Stomach smooth muscle (tissue), 2 donors: ENCODE measurements around the gene ZNF853.
A peak's percentile ranks its signal among the peaks of the same experiment; 100 is the strongest.
"Not testable (repeated sequence)": the region's sequence is repeated elsewhere in the genome, so short reads cannot be mapped to it uniquely, and the experiment has no call there.

Experiments
- H3K27ac ChIP-seq: one replicate; pipeline ENCODE4 v1.7.0; 2013; ENCODE audit warnings: mild to moderate bottlenecking, low read length, inconsistent platforms
- H3K27me3 ChIP-seq, 2 donors: one replicate each; pipeline ENCODE4 v1.7.0; 2013; ENCODE audit warnings: low read length in 2 of 2; ENCODE audit not compliant: insufficient read depth in 2 of 2, control insufficient read depth in 1 of 2
- H3K36me3 ChIP-seq, 2 donors: one replicate each; pipeline ENCODE4 v1.7.0; 2013; ENCODE audit warnings: low read length in 2 of 2; ENCODE audit not compliant: control insufficient read depth in 2 of 2, insufficient read depth in 2 of 2
- H3K4me1 ChIP-seq: one replicate; pipeline ENCODE4 v1.7.0; 2013; ENCODE audit warnings: low read length; ENCODE audit not compliant: control insufficient read depth, insufficient read depth
- H3K4me3 ChIP-seq, 2 donors: one replicate each; pipeline ENCODE4 v1.7.0; 2013; ENCODE audit warnings: low read length in 2 of 2
- H3K9ac ChIP-seq, 2 donors: one replicate each; pipeline ENCODE4 v1.7.0; 2013; ENCODE audit warnings: low read length in 2 of 2, mild to moderate bottlenecking in 1 of 2
- H3K9me3 ChIP-seq, 2 donors: one replicate each; pipeline ENCODE4 v1.7.0; 2013; ENCODE audit warnings: low read length in 2 of 2; ENCODE audit not compliant: control insufficient read depth in 2 of 2
- donor health status: healthy.
- donor health status: Pancreatic carcinoma.

ZNF853 gene

DNA sequence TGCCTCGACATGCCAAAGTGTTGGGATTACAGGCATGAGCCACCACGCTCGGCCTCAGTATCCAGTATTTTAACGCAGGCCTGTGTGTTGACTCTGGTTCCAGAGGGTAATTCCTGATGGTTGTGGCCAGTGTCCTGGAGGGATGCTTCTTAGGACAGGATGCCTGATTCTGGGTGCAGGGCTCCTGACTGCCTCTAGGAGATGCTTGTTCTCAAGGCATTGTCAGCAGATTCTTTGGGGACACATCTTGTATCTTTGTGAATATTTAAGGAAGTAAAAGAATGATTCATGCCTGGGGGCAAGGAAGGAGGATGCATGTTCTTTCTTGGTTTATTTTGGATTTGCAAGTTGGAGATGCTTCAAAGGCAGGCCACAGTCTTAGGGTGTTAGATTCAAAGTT lies 36.0 kb upstream of the ZNF853 start:
- Histone ChIP-seq H3K4me3 (no peak overlapping the region), H3K4me1 (peaks cover 11% of the 10 kb centered on the region), H3K27me3 (no peaks in the 10 kb centered on the region), H3K9me3 (no peaks in the 10 kb centered on the region), H3K27ac (no peak overlapping the region), H3K9ac (no peak overlapping the region), H3K36me3 (peaks cover 22 to 29% of the 10 kb centered on the region in 2 donors)

DNA sequence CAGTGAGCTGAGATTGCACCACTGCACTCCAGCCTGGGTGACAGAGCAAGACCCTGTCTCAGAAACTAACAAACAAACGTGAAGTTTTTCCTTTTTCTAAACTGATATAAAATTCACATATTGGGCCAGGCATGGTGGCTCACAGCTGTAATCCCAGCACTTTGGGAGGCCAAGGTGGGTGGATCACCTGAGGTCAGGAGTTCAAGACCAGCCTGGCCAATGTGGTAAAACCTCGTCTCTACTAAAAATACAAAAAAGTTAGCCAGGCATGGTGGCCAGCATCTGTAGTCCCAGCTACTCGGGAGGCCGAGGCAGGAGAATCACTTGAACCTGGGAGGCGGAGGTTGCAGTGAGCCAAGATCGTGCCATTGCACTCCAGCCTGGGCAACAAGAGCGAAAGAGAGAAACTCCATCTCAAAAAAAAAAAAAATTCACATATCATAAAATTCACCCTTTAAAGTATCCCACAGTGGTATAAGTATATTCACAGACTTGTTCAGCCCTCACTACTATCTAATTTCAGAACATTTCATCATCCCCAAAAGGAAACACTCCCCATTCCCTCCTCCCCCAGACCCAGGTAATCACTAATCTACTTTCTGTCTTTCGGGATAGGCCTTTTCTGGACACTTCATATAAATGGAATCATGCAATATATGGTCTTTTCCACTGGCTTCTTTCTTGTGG lies 29.5 kb upstream of the ZNF853 start:
- H3K27ac ChIP-seq, H3K9ac ChIP-seq, H3K4me1 ChIP-seq, H3K4me3 ChIP-seq, H3K27me3 ChIP-seq, H3K9me3 ChIP-seq: not testable (repeated sequence)
- H3K36me3 ChIP-seq = peaks cover 33 to 34% of the 10 kb centered on the region in 2 donors

DNA sequence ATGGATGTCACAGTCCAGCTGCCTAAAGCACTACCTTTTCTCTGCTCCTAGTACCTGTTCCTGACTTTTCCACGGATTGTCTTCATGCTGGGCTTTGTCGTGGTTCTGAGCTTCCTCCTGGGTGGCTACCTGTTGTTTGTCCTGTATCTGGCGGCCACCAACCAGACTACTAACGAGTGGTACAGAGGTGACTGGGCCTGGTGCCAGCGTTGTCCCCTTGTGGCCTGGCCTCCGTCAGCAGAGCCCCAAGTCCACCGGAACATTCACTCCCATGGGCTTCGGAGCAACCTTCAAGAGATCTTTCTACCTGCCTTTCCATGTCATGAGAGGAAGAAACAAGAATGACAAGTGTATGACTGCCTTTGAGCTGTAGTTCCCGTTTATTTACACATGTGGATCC lies 26.8 kb upstream of the ZNF853 start:
- Histone ChIP-seq H3K4me1 (peaks cover 17% of the 10 kb centered on the region), H3K9ac (no peak overlapping the region), H3K27me3 (no peaks in the 10 kb centered on the region), H3K4me3 (no peak overlapping the region), H3K27ac (no peak overlapping the region), H3K36me3 (peaks cover 21 to 25% of the 10 kb centered on the region in 2 donors), H3K9me3 (no peaks in the 10 kb centered on the region)

- H3K9me3 ChIP-seq = no peaks in the 10 kb centered on the region
- no peak overlapping the region for H3K27ac ChIP-seq
- peaks cover 21 to 30% of the 10 kb centered on the region in 2 donors for H3K36me3 ChIP-seq
- peak overlapping the region; percentile 36 to 45 for H3K9ac ChIP-seq
- peaks cover 17% of the 10 kb centered on the region for H3K4me1 ChIP-seq
- H3K27me3 ChIP-seq = no peaks in the 10 kb centered on the region
- peak overlapping the region; percentile 43 to 88 for H3K4me3 ChIP-seq
Observed at GRCh38 chr7:6589151-6589828, 26.1 kb upstream of the ZNF853 start.

GRCh38 chr7:6589829-6590644 lies 25.4 kb upstream of the ZNF853 start, which contains the start of gene INTS15:
Gene INTS15 (plus strand): TSS chr7:6590021. CDS start chr7:6590284, 263 bp downstream.
- Histone ChIP-seq H3K4me3 (peak within 1 kb of the TSS; percentile 88 to 89), H3K9ac (peak within 1 kb of the TSS; percentile 79 to 85), H3K4me1 (peaks cover 17% of the 10 kb centered on the region), H3K36me3 (peaks cover 20 to 29% of the 10 kb centered on the region in 2 donors), H3K27me3 (no peaks in the 10 kb centered on the region), H3K27ac (peak within 1 kb of the TSS; percentile 46), H3K9me3 (no peaks in the 10 kb centered on the region)

- Histone ChIP-seq H3K9ac (peak overlapping the region; percentile 79 to 85), H3K36me3 (peaks cover 24 to 33% of the 10 kb centered on the region in 2 donors), H3K27ac (peak overlapping the region; percentile 46), H3K27me3 (no peaks in the 10 kb centered on the region), H3K9me3 (no peaks in the 10 kb centered on the region), H3K4me3 (peak overlapping the region; percentile 88 to 89), H3K4me1 (peaks cover 17% of the 10 kb centered on the region)
Observed at GRCh38 chr7:6590645-6591110, 24.7 kb upstream of the ZNF853 start.

- Histone ChIP-seq H3K4me3 (no peak overlapping the region), H3K27ac (no peak overlapping the region), H3K9ac (no peak overlapping the region), H3K4me1 (no peaks in the 10 kb centered on the region), H3K36me3 (peaks cover 47 to 53% of the 10 kb centered on the region in 2 donors), H3K27me3 (no peaks in the 10 kb centered on the region), H3K9me3 (no peaks in the 10 kb centered on the region)
Observed at GRCh38 chr7:6600093-6600492, 15.3 kb upstream of the ZNF853 start.

DNA sequence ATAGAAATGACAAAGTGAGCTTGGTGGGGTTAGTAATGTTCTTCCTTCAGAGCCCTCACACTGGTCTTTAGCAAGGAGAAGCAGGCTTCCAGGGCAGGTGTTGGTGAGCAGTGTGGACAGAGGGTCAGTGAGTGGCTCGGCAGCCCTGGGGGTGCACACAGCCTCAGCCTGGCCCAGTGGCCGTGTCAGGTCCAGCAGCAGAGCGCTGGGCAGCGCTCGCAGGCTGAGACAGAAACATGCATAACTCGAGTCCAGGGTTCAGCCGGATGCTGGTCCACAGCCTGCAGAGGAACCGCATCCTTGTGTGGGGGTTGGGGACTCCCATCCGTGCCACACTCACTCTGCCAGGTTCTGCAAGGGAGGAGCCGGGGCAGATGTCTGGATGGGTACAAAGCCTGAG lies 11.0 kb upstream of the ZNF853 start:
- no peaks in the 10 kb centered on the region for H3K27me3 ChIP-seq
- no peaks in the 10 kb centered on the region for H3K9me3 ChIP-seq
- H3K4me3 ChIP-seq = no peak overlapping the region
- H3K4me1 ChIP-seq = no peaks in the 10 kb centered on the region
- no peak overlapping the region for H3K9ac ChIP-seq
- H3K27ac ChIP-seq = no peak overlapping the region
- H3K36me3 ChIP-seq = peaks cover 23 to 34% of the 10 kb centered on the region in 2 donors

- no peak overlapping the region for H3K27ac ChIP-seq
- peaks cover 15 to 22% of the 10 kb centered on the region in 2 donors for H3K36me3 ChIP-seq
- no peaks in the 10 kb centered on the region for H3K9me3 ChIP-seq
- no peak overlapping the region for H3K4me3 ChIP-seq
- no peaks in the 10 kb centered on the region for H3K27me3 ChIP-seq
- H3K4me1 ChIP-seq = no peaks in the 10 kb centered on the region
- H3K9ac ChIP-seq = no peak overlapping the region
Observed at GRCh38 chr7:6606866-6607583, 8.4 kb upstream of the ZNF853 start.

DNA sequence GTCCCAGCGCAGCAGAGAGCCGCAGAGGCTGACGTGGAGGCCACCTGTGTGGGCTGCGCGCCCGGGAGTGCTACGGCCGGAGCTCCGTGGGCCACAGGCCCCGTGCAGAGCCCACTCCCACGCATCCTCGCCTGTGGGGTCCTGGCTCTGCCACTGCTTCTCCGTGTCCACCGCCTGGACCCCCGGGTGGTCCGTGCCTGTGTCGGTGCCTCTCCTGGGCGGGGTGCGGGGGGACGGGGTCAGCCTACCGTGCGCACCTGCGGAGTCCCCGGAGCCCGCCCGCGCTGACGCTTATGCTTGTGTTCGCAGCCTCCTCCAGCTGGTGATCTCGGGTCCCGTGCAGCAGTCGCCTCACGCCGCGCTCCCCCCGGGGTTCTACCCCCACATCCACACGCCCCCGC lies 7.8 kb upstream of the ZNF853 start:
- H3K27me3 ChIP-seq = no peaks in the 10 kb centered on the region
- no peak overlapping the region for H3K9ac ChIP-seq
- peaks cover 11 to 17% of the 10 kb centered on the region in 2 donors for H3K36me3 ChIP-seq
- H3K9me3 ChIP-seq = no peaks in the 10 kb centered on the region
- H3K4me3 ChIP-seq = no peak overlapping the region
- H3K27ac ChIP-seq = no peak overlapping the region
- H3K4me1 ChIP-seq = no peaks in the 10 kb centered on the region
